COLO829 (cell line): Measurements from ENCODE around the gene KCNJ16.

ENCODE experiments used
- DNase-seq: peaks from one replicate; pipeline ENCODE4 v3.0.0; 2012; ENCODE audit warnings: low spot score

KCNJ16 gene

GRCh38 chr17:70169709-70170597, 94.9 kb downstream of the KCNJ16 start:
- no peak for DNase-seq

GRCh38 chr17:70171159-70171558, 96.1 kb downstream of the KCNJ16 start:
- DNase-seq = no peak

- DNase-seq = no peak
Observed at GRCh38 chr17:70172449-70172848, 97.4 kb downstream of the KCNJ16 start.

GRCh38 chr17:70172923-70173322, 97.9 kb downstream of the KCNJ16 start:
- DNase-seq = no peak

- DNase-seq = no peak
Observed at GRCh38 chr17:70173681-70174080, 98.7 kb downstream of the KCNJ16 start.

GRCh38 chr17:70181376-70181775, 106.4 kb downstream of the KCNJ16 start:
- no peak for DNase-seq

GRCh38 chr17:70181866-70182265, 106.8 kb downstream of the KCNJ16 start:
- DNase-seq = no peak

- no peak for DNase-seq
Observed at GRCh38 chr17:70183508-70183907, 108.5 kb downstream of the KCNJ16 start.

GRCh38 chr17:70184207-70184606, 109.2 kb downstream of the KCNJ16 start:
- DNase-seq = no peak

- DNase-seq = no peak
Observed at GRCh38 chr17:70184770-70185169, 109.7 kb downstream of the KCNJ16 start.
